ENCODE results near the gene S100A12. TPM values are rescaled to one million over a fixed set of nuclear protein-coding genes. Genes with fewer than 3 reads are reported as not detected.

S100A12 gene
- total and polyA plus RNA-seq, 9 of the 15 experiments (the other 6 are each of a cell fraction or from before 2014, with no cell fraction given) = not detected

DNA sequence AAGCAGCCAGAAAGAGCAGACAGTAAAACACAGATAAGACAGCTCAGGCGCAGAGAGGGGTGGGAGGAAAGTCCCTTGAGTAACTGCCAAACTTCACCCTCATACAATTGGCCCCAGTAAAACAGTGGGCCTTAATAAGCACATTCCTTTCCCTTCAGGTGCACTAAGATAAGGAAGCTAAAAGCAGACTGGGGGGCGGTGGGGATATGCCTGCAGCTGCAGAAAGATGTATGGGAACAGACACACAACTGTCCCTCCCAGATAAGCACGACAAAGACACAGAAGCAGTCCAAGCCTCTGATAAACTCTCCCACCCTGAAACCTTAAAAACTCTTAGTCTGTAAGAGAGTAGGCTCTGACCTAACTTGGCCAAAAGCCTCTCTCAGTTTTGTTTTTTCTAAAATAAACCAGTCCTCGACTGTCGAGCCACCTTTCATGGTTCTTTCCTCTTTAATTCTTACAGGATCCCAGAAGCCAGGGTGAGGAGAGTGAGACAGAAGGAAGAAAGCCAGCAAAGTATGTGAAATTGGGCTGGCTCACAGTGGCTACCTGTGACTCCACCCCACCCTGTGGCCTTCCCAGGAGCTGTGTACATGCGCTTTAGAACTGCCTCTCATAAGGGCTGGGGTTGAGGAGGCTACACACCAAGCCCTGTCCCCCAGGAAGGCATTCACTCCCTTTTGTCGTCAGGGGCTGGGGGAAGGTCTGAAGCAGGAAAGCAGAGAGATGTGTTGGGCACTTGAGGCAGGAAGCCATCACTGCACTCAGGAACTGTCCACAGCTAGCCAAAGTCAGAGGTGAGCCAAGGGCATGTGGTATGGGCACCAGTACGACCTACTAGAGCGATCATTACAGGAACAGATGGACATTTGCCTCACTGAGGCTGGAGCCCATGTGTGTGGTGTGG lies 31.4 kb downstream of the S100A12 start (continued):
- TF ChIP-seq, protein P1, sequence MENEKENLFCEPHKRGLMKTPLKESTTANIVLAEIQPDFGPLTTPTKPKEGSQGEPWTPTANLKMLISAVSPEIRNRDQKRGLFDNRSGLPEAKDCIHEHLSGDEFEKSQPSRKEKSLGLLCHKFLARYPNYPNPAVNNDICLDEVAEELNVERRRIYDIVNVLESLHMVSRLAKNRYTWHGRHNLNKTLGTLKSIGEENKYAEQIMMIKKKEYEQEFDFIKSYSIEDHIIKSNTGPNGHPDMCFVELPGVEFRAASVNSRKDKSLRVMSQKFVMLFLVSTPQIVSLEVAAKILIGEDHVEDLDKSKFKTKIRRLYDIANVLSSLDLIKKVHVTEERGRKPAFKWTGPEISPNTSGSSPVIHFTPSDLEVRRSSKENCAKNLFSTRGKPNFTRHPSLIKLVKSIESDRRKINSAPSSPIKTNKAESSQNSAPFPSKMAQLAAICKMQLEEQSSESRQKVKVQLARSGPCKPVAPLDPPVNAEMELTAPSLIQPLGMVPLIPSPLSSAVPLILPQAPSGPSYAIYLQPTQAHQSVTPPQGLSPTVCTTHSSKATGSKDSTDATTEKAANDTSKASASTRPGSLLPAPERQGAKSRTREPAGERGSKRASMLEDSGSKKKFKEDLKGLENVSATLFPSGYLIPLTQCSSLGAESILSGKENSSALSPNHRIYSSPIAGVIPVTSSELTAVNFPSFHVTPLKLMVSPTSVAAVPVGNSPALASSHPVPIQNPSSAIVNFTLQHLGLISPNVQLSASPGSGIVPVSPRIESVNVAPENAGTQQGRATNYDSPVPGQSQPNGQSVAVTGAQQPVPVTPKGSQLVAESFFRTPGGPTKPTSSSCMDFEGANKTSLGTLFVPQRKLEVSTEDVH (IDR thresholded peaks at IDR 0.05; ENCODE audit: low read depth, partially characterized antibody) = peak; percentile 62
- TF ChIP-seq, protein P2, sequence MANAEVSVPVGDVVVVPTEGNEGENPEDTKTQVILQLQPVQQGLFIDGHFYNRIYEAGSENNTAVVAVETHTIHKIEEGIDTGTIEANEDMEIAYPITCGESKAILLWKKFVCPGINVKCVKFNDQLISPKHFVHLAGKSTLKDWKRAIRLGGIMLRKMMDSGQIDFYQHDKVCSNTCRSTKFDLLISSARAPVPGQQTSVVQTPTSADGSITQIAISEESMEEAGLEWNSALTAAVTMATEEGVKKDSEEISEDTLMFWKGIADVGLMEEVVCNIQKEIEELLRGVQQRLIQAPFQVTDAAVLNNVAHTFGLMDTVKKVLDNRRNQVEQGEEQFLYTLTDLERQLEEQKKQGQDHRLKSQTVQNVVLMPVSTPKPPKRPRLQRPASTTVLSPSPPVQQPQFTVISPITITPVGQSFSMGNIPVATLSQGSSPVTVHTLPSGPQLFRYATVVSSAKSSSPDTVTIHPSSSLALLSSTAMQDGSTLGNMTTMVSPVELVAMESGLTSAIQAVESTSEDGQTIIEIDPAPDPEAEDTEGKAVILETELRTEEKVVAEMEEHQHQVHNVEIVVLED (CRISPR knock-in tag; IDR thresholded peaks at IDR 0.05) = peak; percentile 46; the same call in 1 of the 2 replicates
- TF ChIP-seq, protein P3, sequence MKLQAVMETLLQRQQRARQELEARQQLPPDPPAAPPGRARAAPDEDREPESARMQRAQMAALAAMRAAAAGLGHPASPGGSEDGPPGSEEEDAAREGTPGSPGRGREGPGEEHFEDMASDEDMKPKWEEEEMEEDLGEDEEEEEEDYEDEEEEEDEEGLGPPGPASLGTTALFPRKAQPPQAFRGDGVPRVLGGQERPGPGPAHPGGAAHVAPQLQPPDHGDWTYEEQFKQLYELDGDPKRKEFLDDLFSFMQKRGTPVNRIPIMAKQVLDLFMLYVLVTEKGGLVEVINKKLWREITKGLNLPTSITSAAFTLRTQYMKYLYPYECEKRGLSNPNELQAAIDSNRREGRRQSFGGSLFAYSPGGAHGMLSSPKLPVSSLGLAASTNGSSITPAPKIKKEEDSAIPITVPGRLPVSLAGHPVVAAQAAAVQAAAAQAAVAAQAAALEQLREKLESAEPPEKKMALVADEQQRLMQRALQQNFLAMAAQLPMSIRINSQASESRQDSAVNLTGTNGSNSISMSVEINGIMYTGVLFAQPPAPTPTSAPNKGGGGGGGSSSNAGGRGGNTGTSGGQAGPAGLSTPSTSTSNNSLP (IDR thresholded peaks at IDR 0.05; ENCODE audit: borderline replicate concordance, low read depth, low read length) = no peak
- TF ChIP-seq WHSC1 (IDR thresholded peaks at IDR 0.05; ENCODE audit: low read length) (no peak), TRIM28 (IDR thresholded peaks at IDR 0.05) (peak; percentile 75), FOSL1 (tag; conservative IDR thresholded peaks at IDR 0.05) (peak; percentile 90), NCOA1 (IDR thresholded peaks at IDR 0.05; ENCODE audit: low read depth) (peak; percentile 96), SP2 (IDR thresholded peaks at IDR 0.05; ENCODE audit: extremely low read depth, low read depth, low read length, poor library complexity, severe bottlenecking) (no peak), PHF8 (IDR thresholded peaks at IDR 0.05; ENCODE audit: borderline replicate concordance, low read length) (no peak; the same call in 1 of the 2 replicates), MEIS2 (IDR thresholded peaks at IDR 0.05; ENCODE audit: partially characterized antibody) (peak; percentile 98), RUNX1 (IDR thresholded peaks at IDR 0.05; ENCODE audit: low read depth) (peak; percentile 94), NFE2L1 (tag; IDR thresholded peaks at IDR 0.05; ENCODE audit: borderline replicate concordance, low read depth) (0 out of 2 replicates have a peak, but pooled peaks have one; percentile 14), MAFG (tag; conservative IDR thresholded peaks at IDR 0.05) (peak; percentile 92), RBBP5 (IDR thresholded peaks at IDR 0.05; ENCODE audit: borderline replicate concordance, insufficient read depth, low read length, poor library complexity, severe bottlenecking) (peak; percentile 69), NCOR1 (IDR thresholded peaks at IDR 0.05) (peak; percentile 100), BACH1 (tag; IDR thresholded peaks at IDR 0.05) (peak; percentile 92), GTF2E2 (tag; IDR thresholded peaks at IDR 0.05) (peak; percentile 44; the same call in 1 of the 2 replicates), EGR1 (conservative IDR thresholded peaks at IDR 0.05) (peak; percentile 94)
- TF ChIP-seq, protein P4, sequence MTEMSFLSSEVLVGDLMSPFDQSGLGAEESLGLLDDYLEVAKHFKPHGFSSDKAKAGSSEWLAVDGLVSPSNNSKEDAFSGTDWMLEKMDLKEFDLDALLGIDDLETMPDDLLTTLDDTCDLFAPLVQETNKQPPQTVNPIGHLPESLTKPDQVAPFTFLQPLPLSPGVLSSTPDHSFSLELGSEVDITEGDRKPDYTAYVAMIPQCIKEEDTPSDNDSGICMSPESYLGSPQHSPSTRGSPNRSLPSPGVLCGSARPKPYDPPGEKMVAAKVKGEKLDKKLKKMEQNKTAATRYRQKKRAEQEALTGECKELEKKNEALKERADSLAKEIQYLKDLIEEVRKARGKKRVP (CRISPR knock-in tag; IDR thresholded peaks at IDR 0.05) = peak; percentile 80
- TF ChIP-seq, protein P5, sequence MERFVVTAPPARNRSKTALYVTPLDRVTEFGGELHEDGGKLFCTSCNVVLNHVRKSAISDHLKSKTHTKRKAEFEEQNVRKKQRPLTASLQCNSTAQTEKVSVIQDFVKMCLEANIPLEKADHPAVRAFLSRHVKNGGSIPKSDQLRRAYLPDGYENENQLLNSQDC (CRISPR knock-in tag; IDR thresholded peaks at IDR 0.05) = no peak
